Peyer's patch (tissue), 4 donors: Measurements from ENCODE around the gene RIMBP2.

ENCODE experiments used
- POLR2A ChIP-seq, 2 donors: fragments of 450-650 bp; IDR thresholded peaks; one replicate each; pipeline ENCODE4 v1.5.1; 2017; ENCODE audit warnings: antibody characterized with exemption in 2 of 2, mild to moderate bottlenecking in 2 of 2, moderate library complexity in 2 of 2
- TF ChIP-seq, protein P1 (sequence below), 6 experiments: fragments of 450-650 bp in 4 of 6; fragments of 200-600 bp in 2 of 6; sonication (generic) in 1 of 6; IDR thresholded peaks; one replicate each; pipeline ENCODE4 v1.5.1; 2017 to 2019; ENCODE audit warnings: antibody characterized with exemption in 6 of 6, mild to moderate bottlenecking in 3 of 6, moderate library complexity in 1 of 6

DNA sequence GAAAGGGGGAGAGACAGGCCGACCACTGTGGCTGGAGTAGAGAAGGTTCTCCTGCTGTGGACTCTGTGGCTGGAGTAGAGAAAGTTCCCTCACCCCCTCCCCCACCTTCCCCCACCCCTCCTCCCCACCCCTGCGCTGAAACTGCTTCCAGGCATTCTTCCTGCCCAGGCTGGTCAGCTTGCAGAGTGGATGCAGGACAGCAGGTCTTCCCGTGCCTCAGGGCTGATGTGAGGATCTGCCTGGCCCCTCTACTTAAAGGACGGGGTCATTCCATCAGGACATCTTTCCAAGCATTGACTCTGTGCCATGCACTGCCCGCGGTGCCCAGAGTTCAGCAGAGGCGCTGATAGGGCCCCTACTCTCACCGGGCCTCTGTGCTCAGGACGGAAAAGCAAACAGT, 13.2 kb upstream of the RIMBP2 start:
- TF ChIP-seq, protein P1, sequence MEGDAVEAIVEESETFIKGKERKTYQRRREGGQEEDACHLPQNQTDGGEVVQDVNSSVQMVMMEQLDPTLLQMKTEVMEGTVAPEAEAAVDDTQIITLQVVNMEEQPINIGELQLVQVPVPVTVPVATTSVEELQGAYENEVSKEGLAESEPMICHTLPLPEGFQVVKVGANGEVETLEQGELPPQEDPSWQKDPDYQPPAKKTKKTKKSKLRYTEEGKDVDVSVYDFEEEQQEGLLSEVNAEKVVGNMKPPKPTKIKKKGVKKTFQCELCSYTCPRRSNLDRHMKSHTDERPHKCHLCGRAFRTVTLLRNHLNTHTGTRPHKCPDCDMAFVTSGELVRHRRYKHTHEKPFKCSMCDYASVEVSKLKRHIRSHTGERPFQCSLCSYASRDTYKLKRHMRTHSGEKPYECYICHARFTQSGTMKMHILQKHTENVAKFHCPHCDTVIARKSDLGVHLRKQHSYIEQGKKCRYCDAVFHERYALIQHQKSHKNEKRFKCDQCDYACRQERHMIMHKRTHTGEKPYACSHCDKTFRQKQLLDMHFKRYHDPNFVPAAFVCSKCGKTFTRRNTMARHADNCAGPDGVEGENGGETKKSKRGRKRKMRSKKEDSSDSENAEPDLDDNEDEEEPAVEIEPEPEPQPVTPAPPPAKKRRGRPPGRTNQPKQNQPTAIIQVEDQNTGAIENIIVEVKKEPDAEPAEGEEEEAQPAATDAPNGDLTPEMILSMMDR (IDR thresholded peaks at IDR 0.05) = no peak
- no peak for TF ChIP-seq POLR2A (IDR thresholded peaks at IDR 0.05)
